IgD-negative memory B cell (primary cell): Measurements from ENCODE around the gene SLC5A6. TPM values are rescaled to one million over a fixed set of nuclear protein-coding genes. Genes with fewer than 3 reads are reported as not detected.

Source experiments
- H3K27ac Mint-ChIP-seq, 3 donors: one replicate each; pipeline ENCODE4 v1.8.0; 2020 to 2022; ENCODE audit warnings: mild to moderate bottlenecking in 3 of 3, mixed read lengths in 3 of 3, moderate library complexity in 1 of 3
- H3K27me3 Mint-ChIP-seq: one replicate; pipeline ENCODE4 v1.8.0; 2021; ENCODE audit warnings: mixed read lengths
- H3K36me3 Mint-ChIP-seq: one replicate; pipeline ENCODE4 v1.8.0; 2020; ENCODE audit warnings: mild to moderate bottlenecking, mixed read lengths
- H3K4me1 Mint-ChIP-seq, 3 donors: one replicate each; pipeline ENCODE4 v1.8.0; 2020 to 2022; ENCODE audit warnings: mixed read lengths in 3 of 3, mild to moderate bottlenecking in 1 of 3
- H3K4me3 Mint-ChIP-seq, 4 donors: one replicate each; pipeline ENCODE4 v1.8.0; 2020 to 2022; ENCODE audit warnings: mild to moderate bottlenecking in 4 of 4, mixed read lengths in 4 of 4, moderate library complexity in 3 of 4
- H3K9me3 Mint-ChIP-seq, 3 donors: one replicate each; pipeline ENCODE4 v1.8.0; 2020 to 2021; ENCODE audit warnings: mixed read lengths in 3 of 3, mild to moderate bottlenecking in 1 of 3
- polyA plus RNA-seq: library from polyadenylated mRNA; unstranded; fragments of 300-500 nt; fragmentation: Illumina TruSeq; gene quantifications from one replicate; pipeline ENCODE4 v1.2.3, GENCODE V29; 2021

SLC5A6 gene
- polyA plus RNA-seq, 1 donor from 2014 or later = 20.3 TPM

- Mint-ChIP-seq H3K27me3 (peaks cover 8% of the 10 kb centered on the region), H3K4me3 (no peak overlapping the region), H3K27ac (no peak overlapping the region), H3K9me3 (no peaks in the 10 kb centered on the region), H3K36me3 (no peaks in the 10 kb centered on the region), H3K4me1 (no peaks in the 10 kb centered on the region)
Observed at GRCh38 chr2:27155069-27155520, 57.0 kb downstream of the SLC5A6 start.

GRCh38 chr2:27154488-27154887 is 57.6 kb downstream of the SLC5A6 start:
- H3K4me3 Mint-ChIP-seq = no peak overlapping the region
- no peaks in the 10 kb centered on the region for H3K36me3 Mint-ChIP-seq
- H3K27ac Mint-ChIP-seq = no peak overlapping the region
- no peaks in the 10 kb centered on the region for H3K4me1 Mint-ChIP-seq
- H3K9me3 Mint-ChIP-seq = no peaks in the 10 kb centered on the region
- peaks cover 8% of the 10 kb centered on the region for H3K27me3 Mint-ChIP-seq

GRCh38 chr2:27152796-27153464 is 59.1 kb downstream of the SLC5A6 start:
- no peaks in the 10 kb centered on the region for H3K36me3 Mint-ChIP-seq
- H3K27ac Mint-ChIP-seq = no peak overlapping the region

GRCh38 chr2:27152102-27152795 is 59.8 kb downstream of the SLC5A6 start:
- no peak overlapping the region for H3K4me3 Mint-ChIP-seq
- H3K36me3 Mint-ChIP-seq = no peaks in the 10 kb centered on the region
- peaks cover 12% of the 10 kb centered on the region for H3K27me3 Mint-ChIP-seq
- no peak overlapping the region for H3K27ac Mint-ChIP-seq
- H3K4me1 Mint-ChIP-seq = no peaks in the 10 kb centered on the region
- no peaks in the 10 kb centered on the region for H3K9me3 Mint-ChIP-seq

More at GRCh38 chr2:27152796-27153464, 59.1 kb downstream of the SLC5A6 start:
- H3K9me3 Mint-ChIP-seq = no peaks in the 10 kb centered on the region
- H3K4me1 Mint-ChIP-seq = no peaks in the 10 kb centered on the region
- peaks cover 12% of the 10 kb centered on the region for H3K27me3 Mint-ChIP-seq
- H3K4me3 Mint-ChIP-seq = no peak overlapping the region

GRCh38 chr2:27150639-27151230 is 61.3 kb downstream of the SLC5A6 start:
- Mint-ChIP-seq H3K9me3 (no peaks in the 10 kb centered on the region), H3K36me3 (no peaks in the 10 kb centered on the region), H3K4me1 (no peaks in the 10 kb centered on the region), H3K4me3 (no peak overlapping the region), H3K27ac (no peak overlapping the region), H3K27me3 (peaks cover 10% of the 10 kb centered on the region)

Other genes with a start within 250 kb of the SLC5A6 start
- 2.4 TPM for gene MAPRE3, start 241.6 kb downstream of the SLC5A6 start, polyA plus RNA-seq
- 34.3 TPM for gene TMEM214, start 179.3 kb downstream of the SLC5A6 start, polyA plus RNA-seq
- 10.8 TPM for gene AGBL5, start 160.6 kb downstream of the SLC5A6 start, polyA plus RNA-seq
- gene OST4, start 140.6 kb downstream of the SLC5A6 start, polyA plus RNA-seq = 723 TPM
- 0.61 TPM for gene EMILIN1, start 133.7 kb downstream of the SLC5A6 start, polyA plus RNA-seq
- gene KHK, start 125.5 kb downstream of the SLC5A6 start, polyA plus RNA-seq = 6.5 TPM
- not detected for gene CGREF1, start 93.1 kb downstream of the SLC5A6 start, polyA plus RNA-seq
- gene ABHD1, start 88.5 kb downstream of the SLC5A6 start, polyA plus RNA-seq = 0.35 TPM
- gene PREB, start 77.6 kb downstream of the SLC5A6 start, polyA plus RNA-seq = 62.2 TPM
- not detected for gene PRR30, start 72.9 kb downstream of the SLC5A6 start, polyA plus RNA-seq
- gene TCF23, start 63.3 kb downstream of the SLC5A6 start, polyA plus RNA-seq = not detected
- 274 TPM for gene ATRAID, start 227 bp downstream of the SLC5A6 start, polyA plus RNA-seq
- gene CAD, start 5.1 kb upstream of the SLC5A6 start, polyA plus RNA-seq = 18.9 TPM
- gene SLC30A3, start 50.8 kb upstream of the SLC5A6 start, polyA plus RNA-seq = not detected
- gene DNAJC5G, start 63.2 kb upstream of the SLC5A6 start, polyA plus RNA-seq = not detected
- gene TRIM54, start 70.2 kb upstream of the SLC5A6 start, polyA plus RNA-seq = not detected
- 1.6 TPM for gene UCN, start 96.2 kb upstream of the SLC5A6 start, polyA plus RNA-seq
- 96.1 TPM for gene MPV17, start 110.8 kb upstream of the SLC5A6 start, polyA plus RNA-seq
- 38.6 TPM for gene GTF3C2, start 144.5 kb upstream of the SLC5A6 start, polyA plus RNA-seq
- 35.0 TPM for gene EIF2B4, start 158.1 kb upstream of the SLC5A6 start, polyA plus RNA-seq
- 219 TPM for gene SNX17, start 158.3 kb upstream of the SLC5A6 start, polyA plus RNA-seq
- gene ZNF513, start 168.5 kb upstream of the SLC5A6 start, polyA plus RNA-seq = 4.8 TPM
- 80.1 TPM for gene PPM1G, start 197.3 kb upstream of the SLC5A6 start, polyA plus RNA-seq
- 69.2 TPM for gene NRBP1, start 216.4 kb upstream of the SLC5A6 start, polyA plus RNA-seq
- 1.6 TPM for gene KRTCAP3, start 230.1 kb upstream of the SLC5A6 start, polyA plus RNA-seq